ENCODE data around the gene PDXDC1.

Gene PDXDC1

DNA sequence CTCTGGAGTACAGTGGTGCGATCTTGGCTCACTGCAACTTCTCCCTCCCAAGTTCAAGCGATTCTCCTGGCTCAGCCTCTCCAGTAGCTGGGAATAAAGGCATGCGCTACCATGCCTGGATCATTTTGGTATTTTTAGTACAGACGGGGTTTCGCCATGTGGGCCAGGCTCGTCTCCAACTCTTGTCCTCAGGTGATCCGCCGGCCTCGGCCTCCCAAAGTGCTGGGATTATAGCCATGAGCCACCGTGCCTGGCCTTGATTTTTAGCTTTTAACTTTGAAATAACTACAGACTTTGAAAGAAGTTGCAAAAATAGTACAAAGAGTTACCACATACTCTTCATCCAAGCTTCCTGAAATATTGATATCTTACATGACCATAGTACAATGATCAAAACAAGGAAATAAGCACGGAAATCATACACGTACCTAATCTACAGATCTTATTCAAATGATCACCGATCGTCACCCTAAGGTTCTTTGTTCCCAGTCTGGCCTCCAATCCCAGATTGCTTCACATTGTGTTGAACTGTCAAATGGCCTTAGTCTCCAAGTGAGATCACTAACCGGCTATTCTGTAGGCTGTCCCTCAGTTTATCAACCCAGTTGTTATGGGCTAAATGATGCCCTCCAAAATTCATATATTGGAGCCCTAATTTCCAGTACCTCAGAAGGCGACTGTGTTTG lies 19.1 kb upstream of the PDXDC1 start:
- Histone ChIP-seq H3K4me2 (ENCODE audit: low read length) (no peak overlapping the region), H3K9ac (ENCODE audit: low read length) (no peak overlapping the region), H3K4me3 (ENCODE audit: low read length) (no peak overlapping the region), H3K27me3 (ENCODE audit: low read depth, low read length) (peaks cover 8% of the 10 kb centered on the region; the same call in 1 of the 2 replicates), H2AFZ (ENCODE audit: low read depth, low read length) (no peak overlapping the region), H3K4me1 (ENCODE audit: low read length) (no peaks in the 10 kb centered on the region), H3K27ac (ENCODE audit: low read length) (no peak overlapping the region), H4K20me1 (ENCODE audit: insufficient read depth, low read length) (no peaks in the 10 kb centered on the region), H3K36me3 (replicated peaks; ENCODE audit: low read depth, low read length) (no peaks in the 10 kb centered on the region), H3K9me3 (ENCODE audit: insufficient read depth, low read length) (no peaks in the 10 kb centered on the region), H3K79me2 (ENCODE audit: low read length) (no peaks in the 10 kb centered on the region)
- TF ChIP-seq, protein P1, sequence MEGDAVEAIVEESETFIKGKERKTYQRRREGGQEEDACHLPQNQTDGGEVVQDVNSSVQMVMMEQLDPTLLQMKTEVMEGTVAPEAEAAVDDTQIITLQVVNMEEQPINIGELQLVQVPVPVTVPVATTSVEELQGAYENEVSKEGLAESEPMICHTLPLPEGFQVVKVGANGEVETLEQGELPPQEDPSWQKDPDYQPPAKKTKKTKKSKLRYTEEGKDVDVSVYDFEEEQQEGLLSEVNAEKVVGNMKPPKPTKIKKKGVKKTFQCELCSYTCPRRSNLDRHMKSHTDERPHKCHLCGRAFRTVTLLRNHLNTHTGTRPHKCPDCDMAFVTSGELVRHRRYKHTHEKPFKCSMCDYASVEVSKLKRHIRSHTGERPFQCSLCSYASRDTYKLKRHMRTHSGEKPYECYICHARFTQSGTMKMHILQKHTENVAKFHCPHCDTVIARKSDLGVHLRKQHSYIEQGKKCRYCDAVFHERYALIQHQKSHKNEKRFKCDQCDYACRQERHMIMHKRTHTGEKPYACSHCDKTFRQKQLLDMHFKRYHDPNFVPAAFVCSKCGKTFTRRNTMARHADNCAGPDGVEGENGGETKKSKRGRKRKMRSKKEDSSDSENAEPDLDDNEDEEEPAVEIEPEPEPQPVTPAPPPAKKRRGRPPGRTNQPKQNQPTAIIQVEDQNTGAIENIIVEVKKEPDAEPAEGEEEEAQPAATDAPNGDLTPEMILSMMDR (IDR thresholded peaks at IDR 0.05; ENCODE audit: low read depth, low read length) = no peak
- no peak for TF ChIP-seq EZH2phosphoT487 (IDR thresholded peaks at IDR 0.05; ENCODE audit: low read depth)

GRCh38 chr16:14957576-14958322 lies 17.1 kb upstream of the PDXDC1 start:
- Histone ChIP-seq H3K27ac (ENCODE audit: low read length) (no peak overlapping the region), H3K9ac (ENCODE audit: low read length) (no peak overlapping the region), H3K79me2 (ENCODE audit: low read length) (no peaks in the 10 kb centered on the region), H3K4me1 (ENCODE audit: low read length) (no peaks in the 10 kb centered on the region), H3K9me3 (ENCODE audit: insufficient read depth, low read length) (no peaks in the 10 kb centered on the region), H3K4me2 (ENCODE audit: low read length) (no peak overlapping the region), H4K20me1 (ENCODE audit: insufficient read depth, low read length) (no peaks in the 10 kb centered on the region), H3K4me3 (ENCODE audit: low read length) (no peak overlapping the region), H3K36me3 (replicated peaks; ENCODE audit: low read depth, low read length) (no peaks in the 10 kb centered on the region), H2AFZ (ENCODE audit: low read depth, low read length) (no peak overlapping the region), H3K27me3 (ENCODE audit: low read depth, low read length) (peaks cover 18% of the 10 kb centered on the region; the same call in 1 of the 2 replicates)
- TF ChIP-seq EZH2phosphoT487 (IDR thresholded peaks at IDR 0.05; ENCODE audit: low read depth) = no peak
- TF ChIP-seq, protein P1 (IDR thresholded peaks at IDR 0.05; ENCODE audit: low read depth, low read length) = no peak

DNA sequence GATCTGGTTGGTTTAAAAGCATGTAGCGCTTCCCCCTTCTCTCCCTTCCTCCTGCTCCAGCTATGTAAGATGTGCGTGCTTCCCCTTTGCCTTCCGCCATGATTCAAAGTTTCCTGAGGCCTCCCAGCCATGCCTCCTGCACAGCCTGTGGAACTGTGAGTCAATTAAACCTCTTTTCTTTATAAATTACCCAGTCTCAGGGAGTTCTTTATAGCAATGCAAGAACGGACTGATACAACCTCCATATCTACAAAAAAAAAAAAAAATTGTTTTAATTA lies 16.6 kb upstream of the PDXDC1 start:
- H3K36me3 ChIP-seq (replicated peaks; ENCODE audit: low read depth, low read length) = no peaks in the 10 kb centered on the region
- no peak overlapping the region for H3K9ac ChIP-seq (ENCODE audit: low read length)
- no peaks in the 10 kb centered on the region for H4K20me1 ChIP-seq (ENCODE audit: insufficient read depth, low read length)
- no peak overlapping the region for H3K4me3 ChIP-seq (ENCODE audit: low read length)
- no peak overlapping the region for H3K27ac ChIP-seq (ENCODE audit: low read length)
- no peaks in the 10 kb centered on the region for H3K79me2 ChIP-seq (ENCODE audit: low read length)
- TF ChIP-seq, protein P1 (IDR thresholded peaks at IDR 0.05; ENCODE audit: low read depth, low read length) = no peak
- no peak for TF ChIP-seq EZH2phosphoT487 (IDR thresholded peaks at IDR 0.05; ENCODE audit: low read depth)
- H3K9me3 ChIP-seq (ENCODE audit: insufficient read depth, low read length) = no peaks in the 10 kb centered on the region
- no peak overlapping the region for H3K4me2 ChIP-seq (ENCODE audit: low read length)
- no peak overlapping the region for H2AFZ ChIP-seq (ENCODE audit: low read depth, low read length)
- H3K27me3 ChIP-seq (ENCODE audit: low read depth, low read length) = peaks cover 19% of the 10 kb centered on the region
- H3K4me1 ChIP-seq (ENCODE audit: low read length) = no peaks in the 10 kb centered on the region

GRCh38 chr16:14958970-14959369 lies 15.9 kb upstream of the PDXDC1 start:
- Histone ChIP-seq H2AFZ (ENCODE audit: low read depth, low read length) (no peak overlapping the region), H4K20me1 (ENCODE audit: insufficient read depth, low read length) (no peaks in the 10 kb centered on the region), H3K79me2 (ENCODE audit: low read length) (no peaks in the 10 kb centered on the region), H3K36me3 (replicated peaks; ENCODE audit: low read depth, low read length) (no peaks in the 10 kb centered on the region), H3K4me1 (ENCODE audit: low read length) (no peaks in the 10 kb centered on the region), H3K27ac (ENCODE audit: low read length) (no peak overlapping the region), H3K9ac (ENCODE audit: low read length) (no peak overlapping the region), H3K27me3 (ENCODE audit: low read depth, low read length) (peaks cover 26% of the 10 kb centered on the region), H3K4me2 (ENCODE audit: low read length) (no peak overlapping the region), H3K9me3 (ENCODE audit: insufficient read depth, low read length) (no peaks in the 10 kb centered on the region), H3K4me3 (ENCODE audit: low read length) (no peak overlapping the region)
- no peak for TF ChIP-seq EZH2phosphoT487 (IDR thresholded peaks at IDR 0.05; ENCODE audit: low read depth)
- TF ChIP-seq, protein P1 (IDR thresholded peaks at IDR 0.05; ENCODE audit: low read depth, low read length) = no peak

Measured in OCI-LY3 (cell line).